Neural cell (in vitro differentiated cells): ENCODE data around the gene SDHAF2.

Experiments
- POLR2AphosphoS5 ChIP-seq: IDR thresholded peaks from 2 replicates; pipeline ENCODE4 v1.6.1; 2012
- SMC3 ChIP-seq: fragments of 450-650 bp; conservative IDR thresholded peaks from 2 replicates; pipeline ENCODE4 v1.6.1; 2014; ENCODE audit warnings: antibody characterized with exemption, mild to moderate bottlenecking, moderate library complexity; ENCODE audit not compliant: poor library complexity
- TAF1 ChIP-seq: IDR thresholded peaks from 2 replicates; pipeline ENCODE4 v1.6.1; 2012; ENCODE audit warnings: low read depth
- TF ChIP-seq, protein P1 (sequence below): fragments of 450-650 bp; IDR thresholded peaks from 2 replicates; pipeline ENCODE4 v1.5.1; 2014; ENCODE audit warnings: antibody characterized with exemption, mild to moderate bottlenecking, moderate library complexity; ENCODE audit not compliant: poor library complexity, severe bottlenecking

DNA sequence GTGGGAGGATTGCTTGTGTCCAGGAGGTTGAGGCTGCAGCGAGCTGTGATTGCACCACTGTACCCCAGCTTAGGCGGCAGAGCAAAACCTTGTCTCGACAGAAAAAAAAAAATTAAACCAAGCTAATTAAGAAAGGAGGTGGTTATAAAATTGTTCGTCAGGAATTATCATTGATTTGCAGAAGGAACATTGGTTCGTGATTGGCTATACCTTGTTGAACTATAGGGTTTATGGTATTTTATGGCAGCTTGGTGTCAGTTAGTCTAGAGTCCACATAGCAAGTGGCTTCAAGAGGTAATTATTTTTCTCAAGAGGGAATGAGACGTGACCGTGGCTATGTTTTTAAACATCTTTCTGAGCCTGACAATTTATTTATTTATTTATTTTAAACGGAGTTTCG lies 49.0 kb upstream of the SDHAF2 start:
- TF ChIP-seq, protein P1, sequence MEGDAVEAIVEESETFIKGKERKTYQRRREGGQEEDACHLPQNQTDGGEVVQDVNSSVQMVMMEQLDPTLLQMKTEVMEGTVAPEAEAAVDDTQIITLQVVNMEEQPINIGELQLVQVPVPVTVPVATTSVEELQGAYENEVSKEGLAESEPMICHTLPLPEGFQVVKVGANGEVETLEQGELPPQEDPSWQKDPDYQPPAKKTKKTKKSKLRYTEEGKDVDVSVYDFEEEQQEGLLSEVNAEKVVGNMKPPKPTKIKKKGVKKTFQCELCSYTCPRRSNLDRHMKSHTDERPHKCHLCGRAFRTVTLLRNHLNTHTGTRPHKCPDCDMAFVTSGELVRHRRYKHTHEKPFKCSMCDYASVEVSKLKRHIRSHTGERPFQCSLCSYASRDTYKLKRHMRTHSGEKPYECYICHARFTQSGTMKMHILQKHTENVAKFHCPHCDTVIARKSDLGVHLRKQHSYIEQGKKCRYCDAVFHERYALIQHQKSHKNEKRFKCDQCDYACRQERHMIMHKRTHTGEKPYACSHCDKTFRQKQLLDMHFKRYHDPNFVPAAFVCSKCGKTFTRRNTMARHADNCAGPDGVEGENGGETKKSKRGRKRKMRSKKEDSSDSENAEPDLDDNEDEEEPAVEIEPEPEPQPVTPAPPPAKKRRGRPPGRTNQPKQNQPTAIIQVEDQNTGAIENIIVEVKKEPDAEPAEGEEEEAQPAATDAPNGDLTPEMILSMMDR, result no peak
- TF ChIP-seq POLR2AphosphoS5 (no peak), SMC3 (no peak), TAF1 (no peak)
